Right ventricle myocardium superior (tissue), 1 donor: ENCODE data around the gene PHTF2. TPM values are rescaled to one million over a fixed set of nuclear protein-coding genes. Genes with fewer than 3 reads are reported as not detected.
A peak's percentile ranks its signal among the peaks of the same experiment; 100 is the strongest.
"Not testable (repeated sequence)": the region's sequence is repeated elsewhere in the genome, so short reads cannot be mapped to it uniquely, and the experiment has no call there.

Experiments
- ATAC-seq: fragments of 200-7000 bp; cut with Tn5 transposase; one replicate; pipeline ENCODE4 v1.9.1; 2020; ENCODE audit warnings: mild to moderate bottlenecking; ENCODE audit not compliant: poor library complexity
- DNase-seq: peaks from one replicate; pipeline ENCODE4 v3.0.0-alpha.2; 2020
- intact Hi-C: fragments of 100-400 bp; cut with DNase I; formaldehyde crosslinking; loops from one replicate; pipeline ENCODE4 v1.11.2; 2022
- long read RNA-seq: library from polyadenylated mRNA; unstranded; transcript quantifications from one replicate; pipeline ENCODE4 v2.0.0, GENCODE V29; 2021
- total RNA-seq: library from RNA; stranded (reverse); fragmentation: NEBNext Ultra II Directional; extraction: Animal tissue kit (Norgen Biotek cat#: 25700); gene quantifications from one replicate; pipeline ENCODE4 v1.2.1, GENCODE V29; 2021
- donor health status: DM: no; HTN: yes; CAD: no; lungs with severe emphysema.

The PHTF2 gene
- 17.6 TPM for total RNA-seq
- long read RNA-seq, full-length matches to known transcripts: 11 of 22 reads
- long read RNA-seq, partial matches to known transcripts: 2 of 22 reads
- long read RNA-seq, other reads (novel, unspliced or antisense): 9 of 22 reads

GRCh38 chr7:77798394-77799077 is at the start of gene PHTF2, which contains the start of gene TMEM60:
Gene PHTF2 (plus strand): TSS chr7:77798773.
Gene TMEM60 (minus strand): TSS chr7:77798434. CDS start chr7:77794373, 4,061 bp downstream.
- ATAC-seq (peak; percentile 96), DNase-seq (peak; percentile 99)
- intact Hi-C loops: loop anchor here (2.0 kb wide), 1 partner anchor 102 kb away; the partner anchor contains the start of gene RSBN1L

- DNase-seq (no peak), ATAC-seq (no peak)
- intact Hi-C loops: loop anchor here (10.0 kb wide), 2 partner anchors 57 to 317 kb away; partner anchors contain the start of gene RSBN1L
These were observed 46.6 kb upstream of the PHTF2 start for GRCh38 chr7:77752016-77752415.

- no peak for DNase-seq
- intact Hi-C loops: loop anchor here (10.0 kb wide), 2 partner anchors 58 to 318 kb away; partner anchors contain the start of gene RSBN1L
- ATAC-seq: no peak
These were observed 45.4 kb upstream of the PHTF2 start for GRCh38 chr7:77753173-77753572.

GRCh38 chr7:77757589-77757988 is 41.0 kb upstream of the PHTF2 start:
- no peak for DNase-seq
- no peak for ATAC-seq
- intact Hi-C loops: loop anchor here (2.0 to 10.0 kb wide), 3 partner anchors 63 to 323 kb away; partner anchors contain the start of gene RSBN1L

GRCh38 chr7:77759294-77759889 is 39.2 kb upstream of the PHTF2 start:
- ATAC-seq: peak; percentile 85
- intact Hi-C loops: loop anchor here (10.0 kb wide), 2 partner anchors 65 to 325 kb away; partner anchors contain the start of gene RSBN1L
- DNase-seq: no peak

- intact Hi-C loops: no loop called here
These were observed 37.6 kb upstream of the PHTF2 start for GRCh38 chr7:77760809-77761453.

GRCh38 chr7:77765481-77765880 is 33.1 kb upstream of the PHTF2 start:
- ATAC-seq (no peak), DNase-seq (no peak)
- intact Hi-C loops: no loop called here

More at GRCh38 chr7:77760809-77761453, 37.6 kb upstream of the PHTF2 start:
- ATAC-seq (no peak), DNase-seq (no peak)

- DNase-seq: no peak
- no peak for ATAC-seq
- intact Hi-C loops: no loop called here
These were observed 32.4 kb upstream of the PHTF2 start for GRCh38 chr7:77765906-77766800.

GRCh38 chr7:77766801-77767605 is 31.6 kb upstream of the PHTF2 start:
- intact Hi-C loops: no loop called here
- no peak for ATAC-seq
- DNase-seq: no peak

GRCh38 chr7:77770316-77770715 is 28.3 kb upstream of the PHTF2 start:
- ATAC-seq (no peak), DNase-seq (no peak)
- intact Hi-C loops: no loop called here

- ATAC-seq: no peak
- DNase-seq: no peak
- intact Hi-C loops: no loop called here
These were observed 26.7 kb upstream of the PHTF2 start for GRCh38 chr7:77771901-77772300.

GRCh38 chr7:77778535-77778934 is 20.0 kb upstream of the PHTF2 start:
- DNase-seq (no peak), ATAC-seq (no peak)
- intact Hi-C loops: no loop called here

GRCh38 chr7:77782383-77782782 is 16.2 kb upstream of the PHTF2 start:
- ATAC-seq (no peak), DNase-seq (no peak)
- intact Hi-C loops: no loop called here

GRCh38 chr7:77783111-77783510 is 15.5 kb upstream of the PHTF2 start:
- intact Hi-C loops: no loop called here
- DNase-seq (no peak), ATAC-seq (no peak)

- ATAC-seq (peak; percentile 18), DNase-seq (no peak)
- intact Hi-C loops: no loop called here
These were observed 15.0 kb upstream of the PHTF2 start for GRCh38 chr7:77783545-77783944.

- intact Hi-C loops, ATAC-seq, DNase-seq: not testable (repeated sequence)
These were observed 14.1 kb upstream of the PHTF2 start for GRCh38 chr7:77784426-77784825.

GRCh38 chr7:77786018-77786417 is 12.6 kb upstream of the PHTF2 start:
- DNase-seq (no peak), ATAC-seq (no peak)
- intact Hi-C loops: no loop called here

- DNase-seq: no peak
- ATAC-seq: no peak
- intact Hi-C loops: no loop called here
These were observed 11.8 kb upstream of the PHTF2 start for GRCh38 chr7:77786741-77787140.
